Brain microvascular endothelial cell (primary cell): ENCODE results near the gene NDUFA5.

Experiments
- DNase-seq: peaks from one replicate; pipeline ENCODE4 v3.0.0-alpha.2; 2020
- H3K27ac ChIP-seq: fragments of 250-450 bp; sonication (Bioruptor Pico); 2 replicates; pipeline ENCODE4 v1.5.1; 2020; ENCODE audit warnings: mild to moderate bottlenecking, moderate library complexity
- H3K27me3 ChIP-seq: fragments of 250-450 bp; sonication (Bioruptor Pico); replicated peaks from 2 replicates; pipeline ENCODE4 v1.5.1; 2020; ENCODE audit warnings: mild to moderate bottlenecking
- H3K36me3 ChIP-seq: fragments of 250-450 bp; sonication (Bioruptor Pico); replicated peaks from 2 replicates; pipeline ENCODE4 v1.5.1; 2020; ENCODE audit warnings: mild to moderate bottlenecking
- H3K4me3 ChIP-seq: 2 replicates; pipeline ENCODE4 v1.5.1; 2011; ENCODE audit warnings: low read depth, mild to moderate bottlenecking, control low read depth, low read length, moderate library complexity
- in situ Hi-C: cut with HindIII; loops from 2 replicates; pipeline ENCODE4 v1.10.0; 2017; ENCODE audit warnings: low sequenced_read_pairs, low pct_ligation_motif_present
- TF ChIP-seq, protein P1 (sequence below): IDR thresholded peaks from 2 replicates; pipeline ENCODE4 v1.5.1; 2011; ENCODE audit warnings: low read depth, mild to moderate bottlenecking, moderate library complexity, low read length, control low read depth, inconsistent platforms; ENCODE audit errors: missing control alignments

NDUFA5 gene

DNA sequence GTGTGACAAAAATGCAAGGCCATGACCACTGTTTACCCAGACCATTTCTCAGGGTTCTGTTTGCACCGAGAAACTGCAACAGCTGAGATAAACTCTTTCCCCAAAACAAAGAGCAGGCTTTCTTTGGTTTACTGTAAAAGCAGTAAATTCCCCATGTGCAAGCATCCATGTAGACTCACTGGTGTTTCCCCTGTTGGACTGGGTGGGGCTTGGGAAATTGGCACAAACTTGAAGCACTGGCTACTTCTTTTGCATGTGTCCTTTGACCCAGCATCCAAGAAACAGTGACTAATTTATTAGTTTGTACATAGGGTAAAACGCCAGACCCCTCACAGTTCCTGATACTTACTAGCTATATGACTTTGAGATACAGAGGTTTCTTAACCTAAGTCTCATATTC is 35.6 kb downstream of the NDUFA5 start:
- DNase-seq = no peak

DNA sequence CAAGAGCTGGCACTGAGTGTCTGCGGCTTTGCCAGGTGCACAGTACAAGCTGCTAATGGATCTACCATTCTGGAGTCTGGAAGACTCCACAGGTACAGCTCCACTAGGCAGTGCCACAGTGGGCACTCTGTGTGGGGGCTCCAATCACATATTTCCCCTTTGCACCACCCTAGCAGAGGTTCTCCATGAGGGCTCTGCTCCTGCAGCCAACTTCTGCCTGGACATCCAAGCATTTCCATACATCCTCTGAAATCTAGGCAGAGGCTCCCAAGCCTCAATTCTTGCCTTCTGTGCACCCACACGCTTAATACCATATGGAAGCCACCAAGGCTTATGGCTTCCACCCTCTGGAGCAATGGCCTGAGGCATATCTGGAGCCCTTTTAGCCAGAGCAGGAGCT is 52.4 kb downstream of the NDUFA5 start:
- Histone ChIP-seq H3K27me3 (no peaks in the 10 kb centered on the region), H3K36me3 (no peaks in the 10 kb centered on the region), H3K27ac (no peak overlapping the region), H3K4me3 (no peak overlapping the region)
- DNase-seq = no peak
- TF ChIP-seq, protein P1, sequence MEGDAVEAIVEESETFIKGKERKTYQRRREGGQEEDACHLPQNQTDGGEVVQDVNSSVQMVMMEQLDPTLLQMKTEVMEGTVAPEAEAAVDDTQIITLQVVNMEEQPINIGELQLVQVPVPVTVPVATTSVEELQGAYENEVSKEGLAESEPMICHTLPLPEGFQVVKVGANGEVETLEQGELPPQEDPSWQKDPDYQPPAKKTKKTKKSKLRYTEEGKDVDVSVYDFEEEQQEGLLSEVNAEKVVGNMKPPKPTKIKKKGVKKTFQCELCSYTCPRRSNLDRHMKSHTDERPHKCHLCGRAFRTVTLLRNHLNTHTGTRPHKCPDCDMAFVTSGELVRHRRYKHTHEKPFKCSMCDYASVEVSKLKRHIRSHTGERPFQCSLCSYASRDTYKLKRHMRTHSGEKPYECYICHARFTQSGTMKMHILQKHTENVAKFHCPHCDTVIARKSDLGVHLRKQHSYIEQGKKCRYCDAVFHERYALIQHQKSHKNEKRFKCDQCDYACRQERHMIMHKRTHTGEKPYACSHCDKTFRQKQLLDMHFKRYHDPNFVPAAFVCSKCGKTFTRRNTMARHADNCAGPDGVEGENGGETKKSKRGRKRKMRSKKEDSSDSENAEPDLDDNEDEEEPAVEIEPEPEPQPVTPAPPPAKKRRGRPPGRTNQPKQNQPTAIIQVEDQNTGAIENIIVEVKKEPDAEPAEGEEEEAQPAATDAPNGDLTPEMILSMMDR = no peak
- in situ Hi-C loops = no loop called here

More for the DNA sequence above, 35.6 kb downstream of the NDUFA5 start:
- in situ Hi-C loops = no loop called here
- H3K27me3 ChIP-seq = no peaks in the 10 kb centered on the region
- no peak overlapping the region for H3K27ac ChIP-seq
- H3K36me3 ChIP-seq = no peaks in the 10 kb centered on the region
- H3K4me3 ChIP-seq = no peak overlapping the region
- TF ChIP-seq, protein P1 = no peak

DNA sequence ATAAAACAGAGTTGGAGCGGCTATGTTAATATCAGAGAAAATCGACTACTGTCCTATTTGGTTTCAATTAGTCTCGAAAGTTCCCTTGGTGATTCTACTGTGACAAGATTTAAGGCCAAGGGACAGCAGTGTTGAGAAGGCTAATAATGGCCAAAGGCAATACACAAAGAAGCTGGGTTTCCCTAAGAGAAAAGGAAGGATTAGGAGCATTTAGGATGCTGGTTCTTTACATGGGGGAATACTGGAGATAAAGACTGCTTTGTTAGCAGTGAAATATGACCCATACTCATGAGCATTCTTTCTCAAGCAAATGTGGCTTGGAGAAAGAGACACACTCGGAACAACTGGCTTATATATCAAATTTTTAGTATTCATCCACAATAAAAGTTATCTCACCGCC is 55.4 kb downstream of the NDUFA5 start:
- Histone ChIP-seq H3K27me3 (no peaks in the 10 kb centered on the region), H3K36me3 (no peaks in the 10 kb centered on the region), H3K4me3 (no peak overlapping the region), H3K27ac (no peak overlapping the region)
- no peak for DNase-seq
- in situ Hi-C loops = no loop called here
- TF ChIP-seq, protein P1 = no peak

DNA sequence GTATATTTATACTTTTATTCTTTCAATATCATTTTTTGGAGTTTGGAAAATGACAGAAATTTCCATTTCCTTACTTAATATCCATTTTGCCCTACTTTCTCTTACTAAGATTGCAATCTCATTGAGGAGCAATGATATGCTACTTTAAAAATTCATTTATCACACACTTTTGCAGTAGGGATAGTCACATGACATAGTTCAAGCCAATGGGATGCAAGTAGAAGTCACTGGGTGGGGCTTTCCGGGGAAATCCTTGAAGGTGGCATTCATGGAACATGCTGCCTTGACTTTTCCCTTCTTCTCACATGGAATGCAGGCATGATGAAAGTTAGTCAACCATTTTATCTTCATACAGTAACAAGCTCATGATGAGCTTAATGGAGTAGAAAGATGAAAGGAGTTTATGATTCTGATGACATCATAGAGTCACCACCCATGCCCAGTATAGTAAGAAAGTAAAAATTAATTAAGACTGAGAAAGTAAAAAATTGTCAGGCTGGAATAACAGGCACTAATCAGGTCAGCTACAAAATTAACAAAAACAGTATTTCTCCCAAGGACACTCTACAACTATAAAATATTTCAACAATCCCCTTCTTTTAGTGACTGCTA is 56.6 kb downstream of the NDUFA5 start:
- Histone ChIP-seq H3K27me3 (no peaks in the 10 kb centered on the region), H3K27ac (no peak overlapping the region), H3K4me3 (no peak overlapping the region), H3K36me3 (no peaks in the 10 kb centered on the region)
- no peak for DNase-seq
- in situ Hi-C loops = no loop called here
- TF ChIP-seq, protein P1 = no peak

DNA sequence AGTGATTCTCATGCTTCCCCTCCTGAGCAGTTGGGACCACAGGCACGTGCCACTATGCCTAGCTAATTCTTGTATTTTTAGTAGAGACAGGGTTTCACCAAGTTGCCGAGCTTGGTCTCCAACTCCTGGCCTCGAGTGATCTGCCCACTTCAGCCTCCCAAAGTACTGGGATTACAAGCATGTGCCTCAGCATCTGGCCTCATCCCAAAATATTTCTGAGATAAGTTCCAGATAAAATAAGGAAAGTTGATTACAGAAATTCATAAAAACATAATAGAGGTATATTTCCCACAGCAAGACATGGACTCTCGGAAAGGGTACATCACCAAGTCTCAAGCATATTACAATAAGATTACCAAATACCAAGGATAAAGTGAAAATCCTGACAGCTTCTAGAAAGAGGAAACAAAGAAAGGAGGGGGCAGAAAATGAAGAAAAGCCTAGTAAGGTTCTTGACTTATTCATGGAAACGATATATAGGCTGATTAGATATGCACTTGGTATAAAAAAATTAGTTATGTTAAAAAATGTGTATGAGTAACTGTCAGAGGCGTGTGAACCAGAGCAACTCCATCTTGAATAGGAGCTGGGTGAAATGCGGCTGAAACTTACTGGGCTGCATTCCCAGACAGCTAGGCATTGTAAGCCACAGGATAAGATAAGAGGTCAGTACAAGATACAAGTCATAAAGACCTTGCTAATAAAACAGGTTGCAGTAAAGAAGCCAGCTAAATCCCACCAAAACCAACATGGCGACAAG is 58.2 kb downstream of the NDUFA5 start:
- in situ Hi-C loops = no loop called here
- no peaks in the 10 kb centered on the region for H3K36me3 ChIP-seq

More for the DNA sequence above, 58.2 kb downstream of the NDUFA5 start:
- TF ChIP-seq, protein P1 = no peak
- peak; percentile 33 for DNase-seq
- H3K27ac ChIP-seq = no peak overlapping the region
- no peak overlapping the region for H3K4me3 ChIP-seq
- H3K27me3 ChIP-seq = no peaks in the 10 kb centered on the region
